GM18505 (cell line): ENCODE measurements around the gene SLC2A13.
"Not testable (repeated sequence)": the region's sequence is repeated elsewhere in the genome, so short reads cannot be mapped to it uniquely, and the experiment has no call there.

Source experiments
- ATAC-seq: cut with Tn5 transposase; IDR thresholded peaks from one replicate; pipeline ENCODE4 v1.9.1; 2021; ENCODE audit not compliant: unreplicated experiment
- POLR2A ChIP-seq: IDR thresholded peaks from 4 replicates; pipeline ENCODE4 v1.6.1; 2011; ENCODE audit warnings: borderline replicate concordance; ENCODE audit not compliant: insufficient read depth, insufficient read length; ENCODE audit errors: extremely low read depth

The SLC2A13 gene

GRCh38 chr12:39935839-39936238 lies 170.0 kb downstream of the SLC2A13 start:
- no peak for TF ChIP-seq POLR2A

GRCh38 chr12:39935275-39935674 lies 170.6 kb downstream of the SLC2A13 start:
- no peak for ATAC-seq
- no peak for TF ChIP-seq POLR2A

More at GRCh38 chr12:39935839-39936238, 170.0 kb downstream of the SLC2A13 start:
- ATAC-seq = no peak

GRCh38 chr12:39931857-39932256 lies 174.0 kb downstream of the SLC2A13 start:
- no peak for ATAC-seq
- TF ChIP-seq POLR2A = no peak

- no peak for ATAC-seq
- no peak for TF ChIP-seq POLR2A
Measured at GRCh38 chr12:39931231-39931630, 174.7 kb downstream of the SLC2A13 start.

- TF ChIP-seq POLR2A = no peak
- no peak for ATAC-seq
Measured at GRCh38 chr12:39930101-39930500, 175.8 kb downstream of the SLC2A13 start.

- no peak for ATAC-seq
- no peak for TF ChIP-seq POLR2A
Measured at GRCh38 chr12:39928181-39928899, 177.5 kb downstream of the SLC2A13 start.

GRCh38 chr12:39923364-39923763 lies 182.5 kb downstream of the SLC2A13 start:
- no peak for ATAC-seq
- no peak for TF ChIP-seq POLR2A

- not testable (repeated sequence) for ATAC-seq
Measured at GRCh38 chr12:39922598-39922997, 183.3 kb downstream of the SLC2A13 start.

GRCh38 chr12:39920647-39921046 lies 185.2 kb downstream of the SLC2A13 start:
- no peak for ATAC-seq
- no peak for TF ChIP-seq POLR2A

GRCh38 chr12:39920222-39920621 lies 185.7 kb downstream of the SLC2A13 start:
- no peak for TF ChIP-seq POLR2A
- no peak for ATAC-seq

GRCh38 chr12:39919790-39920189 lies 186.1 kb downstream of the SLC2A13 start:
- ATAC-seq = no peak
- no peak for TF ChIP-seq POLR2A

- ATAC-seq = no peak
- no peak for TF ChIP-seq POLR2A
Measured at GRCh38 chr12:39915249-39915648, 190.6 kb downstream of the SLC2A13 start.

GRCh38 chr12:39912211-39912980 lies 193.5 kb downstream of the SLC2A13 start:
- TF ChIP-seq POLR2A = no peak
- no peak for ATAC-seq

- ATAC-seq = no peak
- no peak for TF ChIP-seq POLR2A
Measured at GRCh38 chr12:39906237-39906636, 199.6 kb downstream of the SLC2A13 start.

GRCh38 chr12:39905152-39905551 lies 200.7 kb downstream of the SLC2A13 start:
- TF ChIP-seq POLR2A = no peak

GRCh38 chr12:39902821-39903220 lies 203.1 kb downstream of the SLC2A13 start:
- ATAC-seq = no peak
- no peak for TF ChIP-seq POLR2A

More at GRCh38 chr12:39905152-39905551, 200.7 kb downstream of the SLC2A13 start:
- ATAC-seq = no peak
